Measurements from ENCODE around the gene PTGES. TPM values are rescaled to one million over a fixed set of nuclear protein-coding genes. Genes with fewer than 3 reads are reported as not detected.
"Not testable (repeated sequence)": the region's sequence is repeated elsewhere in the genome, so short reads cannot be mapped to it uniquely, and the experiment has no call there.

The PTGES gene
- total RNA-seq, 1 experiment from 2014 or later = 17.2 TPM

GRCh38 chr9:129749575-129749974, 3.3 kb downstream of the PTGES start:
- no peaks in the 10 kb centered on the region for H3K79me2 ChIP-seq (ENCODE audit: insufficient read depth, low read length)

GRCh38 chr9:129749052-129749451, 3.8 kb downstream of the PTGES start:
- RAD21 ChIA-PET (ENCODE audit: low non-redundant PET in 1 of 2, low total read pairs in 2 of 2, uncharacterized antibody in 2 of 2, unreplicated experiment in 2 of 2); H3K27me3 ChIP-seq (ENCODE audit: insufficient read depth, low read length): not testable (repeated sequence)

More at GRCh38 chr9:129749575-129749974, 3.3 kb downstream of the PTGES start:
- Histone ChIP-seq H3K36me3 (ENCODE audit: control insufficient read depth in 1 of 2, insufficient read depth in 2 of 2, low read length in 2 of 2) (no peaks in the 10 kb centered on the region), H3K9ac (ENCODE audit: low read length) (no peak overlapping the region), H3K9me2 (ENCODE audit: insufficient read depth) (no peaks in the 10 kb centered on the region), H3K4me1 (ENCODE audit: control insufficient read depth in 1 of 2, insufficient read depth in 2 of 2, low read length in 2 of 2) (peaks cover 26 to 46% of the 10 kb centered on the region in 2 experiments), H3K27ac (ENCODE audit: low read depth, low read length) (no peak overlapping the region), H2AFZ (ENCODE audit: low read depth, low read length, poor library complexity, severe bottlenecking) (no peak overlapping the region), H3K9me3 (ENCODE audit: control insufficient read depth in 1 of 2, insufficient read depth in 1 of 2, low read depth in 1 of 2, low read length in 2 of 2) (no peaks in the 10 kb centered on the region), H3K4me2 (ENCODE audit: low read length) (no peak overlapping the region), H4K20me1 (ENCODE audit: insufficient read depth) (no peaks in the 10 kb centered on the region), H3K27me3 (ENCODE audit: insufficient read depth, low read length) (no peaks in the 10 kb centered on the region), H3K4me3 (replicated peaks in 1 of 2; ENCODE audit: low read depth in 1 of 2, low read length in 2 of 2) (no peak overlapping the region)
- BruUV-seq (replicated peaks) = no TSS peak
- POLR2A ChIA-PET = no interaction called here
- intact Hi-C loops (cut with micrococcal nuclease) = no loop called here
- TF ChIP-seq SIN3A (IDR thresholded peaks at IDR 0.05; ENCODE audit: low read depth) = no peak
- TF ChIP-seq POLR2A (IDR thresholded peaks at IDR 0.05; ENCODE audit: borderline replicate concordance, extremely low read depth, insufficient read depth, insufficient read length) = no peak
- no peak for TF ChIP-seq CTCF (IDR thresholded peaks at IDR 0.05 in 2 of 3, conservative IDR thresholded peaks at IDR 0.05 in 1 of 3; ENCODE audit: borderline replicate concordance in 1 of 3, insufficient read depth in 1 of 3, low read depth in 2 of 3, low read length in 2 of 3)
- TF ChIP-seq ZNF274 (IDR thresholded peaks at IDR 0.05; ENCODE audit: low read depth, low read length) = no peak
- no peak for TF ChIP-seq FOSL1 (IDR thresholded peaks at IDR 0.05; ENCODE audit: low read depth)
- no peak for TF ChIP-seq EGR1 (IDR thresholded peaks at IDR 0.05; ENCODE audit: low read depth)
- TF ChIP-seq EZH2 (IDR thresholded peaks at IDR 0.05) = no peak
- no peak for TF ChIP-seq SP1 (IDR thresholded peaks at IDR 0.05; ENCODE audit: low read depth)
- no peak for TF ChIP-seq ZFX (IDR thresholded peaks at IDR 0.05)
- no peak for TF ChIP-seq YY1 (IDR thresholded peaks at IDR 0.05; ENCODE audit: extremely low read depth, insufficient replicate concordance, low read depth, low read length)
- TF ChIP-seq TCF7L2 (IDR thresholded peaks at IDR 0.05; ENCODE audit: borderline replicate concordance, extremely low read depth, insufficient read depth, insufficient read length) = no peak
- CTCF ChIA-PET = interaction anchor here (1.0 to 1.4 kb wide), 1 partner anchor 12 kb away, joined by 4 to 6 read pairs; no protein-coding TSS in a partner anchor
- DNase-seq (ENCODE audit: low read depth, low spot score) = no peak
- no peak for ATAC-seq
- RAD21 ChIA-PET (ENCODE audit: low non-redundant PET in 1 of 2, low total read pairs in 2 of 2, uncharacterized antibody in 2 of 2, unreplicated experiment in 2 of 2) = no interaction called here

More at GRCh38 chr9:129749052-129749451, 3.8 kb downstream of the PTGES start:
- ATAC-seq; H4K20me1 ChIP-seq (ENCODE audit: insufficient read depth); H3K9me3 ChIP-seq (ENCODE audit: control insufficient read depth in 1 of 2, insufficient read depth in 1 of 2, low read depth in 1 of 2, low read length in 2 of 2); H3K9ac ChIP-seq (ENCODE audit: low read length); H3K27ac ChIP-seq (ENCODE audit: low read depth, low read length); intact Hi-C loops (cut with micrococcal nuclease); H3K9me2 ChIP-seq (ENCODE audit: insufficient read depth); H3K36me3 ChIP-seq (ENCODE audit: control insufficient read depth in 1 of 2, insufficient read depth in 2 of 2, low read length in 2 of 2); H2AFZ ChIP-seq (ENCODE audit: low read depth, low read length, poor library complexity, severe bottlenecking); DNase-seq (ENCODE audit: low read depth, low spot score); H3K79me2 ChIP-seq (ENCODE audit: insufficient read depth, low read length); H3K4me2 ChIP-seq (ENCODE audit: low read length); BruUV-seq (replicated peaks); POLR2A ChIA-PET; H3K4me3 ChIP-seq (replicated peaks in 1 of 2; ENCODE audit: low read depth in 1 of 2, low read length in 2 of 2): not testable (repeated sequence)
- peaks cover 26 to 46% of the 10 kb centered on the region in 2 experiments for H3K4me1 ChIP-seq (ENCODE audit: control insufficient read depth in 1 of 2, insufficient read depth in 2 of 2, low read length in 2 of 2)
- CTCF ChIA-PET = interaction anchor here (1.4 kb wide), 1 partner anchor 11 kb away, joined by 6 read pairs; no protein-coding TSS in a partner anchor

All from HCT116 (cell line).